GM12878 (cell line): Measurements from ENCODE around the gene GET3. TPM values are rescaled to one million over a fixed set of nuclear protein-coding genes. Genes with fewer than 3 reads are reported as not detected.

Experiments
- CHD1 ChIP-seq: IDR thresholded peaks from 2 replicates; pipeline ENCODE4 v1.6.1; 2012; ENCODE audit warnings: low read depth, low read length, improper control_type of control experiment
- CREB1 ChIP-seq: IDR thresholded peaks from 2 replicates; pipeline ENCODE4 v1.6.1; 2012; ENCODE audit warnings: low read depth, mild to moderate bottlenecking, inconsistent platforms
- E2F4 ChIP-seq: IDR thresholded peaks from 2 replicates; pipeline ENCODE4 v1.6.1; 2012; ENCODE audit warnings: low read depth, low read length, improper control_type of control experiment
- ESRRA ChIP-seq: IDR thresholded peaks from 2 replicates; pipeline ENCODE4 v1.6.1; 2012; ENCODE audit warnings: mild to moderate bottlenecking, low read length, improper control_type of control experiment
- HSF1 ChIP-seq: fragments of 150-350 bp; IDR thresholded peaks from 2 replicates; pipeline ENCODE4 v1.6.1; 2014; ENCODE audit warnings: mild to moderate bottlenecking, low read depth, low read length
- JUND ChIP-seq: IDR thresholded peaks from 2 replicates; pipeline ENCODE4 v1.6.1; 2012; ENCODE audit warnings: low read depth, mild to moderate bottlenecking, low read length, improper control_type of control experiment, moderate library complexity
- MTA2 ChIP-seq: fragments of 450-650 bp; IDR thresholded peaks from 2 replicates; pipeline ENCODE4 v1.6.1; 2016; ENCODE audit warnings: low read depth, mild to moderate bottlenecking, moderate library complexity
- NBN ChIP-seq: fragments of 450-650 bp; IDR thresholded peaks from 2 replicates; pipeline ENCODE4 v1.6.1; 2016
- POLR2A ChIP-seq: IDR thresholded peaks from 2 replicates; pipeline ENCODE4 v1.6.1; 2011; ENCODE audit warnings: low read depth, mild to moderate bottlenecking, low read length
- POLR2AphosphoS5 ChIP-seq: IDR thresholded peaks from 2 replicates; pipeline ENCODE4 v1.6.1; 2011; ENCODE audit warnings: mild to moderate bottlenecking, low read length, inconsistent platforms
- PRDM15 ChIP-seq: fragments of 450-650 bp; formaldehyde crosslinking; IDR thresholded peaks from 2 replicates; pipeline ENCODE4 v1.4.0; 2020; ENCODE audit warnings: mild to moderate bottlenecking, moderate library complexity
- RELB ChIP-seq: fragments of 450-650 bp; IDR thresholded peaks from 2 replicates; pipeline ENCODE4 v1.6.1; 2017; ENCODE audit warnings: low read depth, mild to moderate bottlenecking, moderate library complexity
- SMAD5 ChIP-seq: IDR thresholded peaks from 2 replicates; pipeline ENCODE4 v1.6.1; 2016; ENCODE audit warnings: antibody characterized with exemption, low read depth
- SPI1 ChIP-seq: IDR thresholded peaks from 2 replicates; pipeline ENCODE4 v1.6.1; 2011; ENCODE audit warnings: low read depth, mild to moderate bottlenecking, low read length, moderate library complexity, borderline replicate concordance; ENCODE audit not compliant: insufficient read depth
- SREBF2 ChIP-seq: IDR thresholded peaks from 2 replicates; pipeline ENCODE4 v1.6.1; 2012; ENCODE audit warnings: mild to moderate bottlenecking, low read length
- TBL1XR1 ChIP-seq: IDR thresholded peaks from 2 replicates; pipeline ENCODE4 v1.6.1; 2012; ENCODE audit warnings: low read depth, low read length, improper control_type of control experiment
- TCF12 ChIP-seq: IDR thresholded peaks from 2 replicates; pipeline ENCODE4 v1.6.1; 2011; ENCODE audit warnings: low read depth, mild to moderate bottlenecking, low read length
- TCF3 ChIP-seq: IDR thresholded peaks from 2 replicates; pipeline ENCODE4 v1.6.1; 2012; ENCODE audit warnings: low read depth, mild to moderate bottlenecking, low read length, borderline replicate concordance; ENCODE audit not compliant: insufficient read depth
- ZNF207 ChIP-seq: fragments of 450-650 bp; IDR thresholded peaks from 2 replicates; pipeline ENCODE4 v1.6.1; 2014; ENCODE audit warnings: antibody characterized with exemption, mild to moderate bottlenecking, borderline replicate concordance
- ZNF24 ChIP-seq: fragments of 450-650 bp; IDR thresholded peaks from 2 replicates; pipeline ENCODE4 v1.6.1; 2017; ENCODE audit warnings: antibody characterized with exemption, mild to moderate bottlenecking
- polyA plus RNA-seq, 11 experiments: library from polyadenylated mRNA; depleted of rRNA in 4 of 11; unstranded in 6 of 11; stranded (reverse) in 5 of 11; fragments of >200 nt; fragmentation: Nextera tagmentation in 4 of 11; fragmentation: Illumina TruSeq in 1 of 11; extraction: Ambion mirVana in 4 of 11; extraction: Trizol in 1 of 11; gene quantifications; 1 replicate in 1 of 11; 2 replicates in 10 of 11; pipeline versions ENCODE4 v1.2.1 to v1.2.3, GENCODE V29; 2011 to 2016; ENCODE audit warnings: inconsistent platforms in 2 of 11, missing spikeins in 2 of 11, low read depth in 1 of 11
- total RNA-seq, 4 experiments: library from RNA; depleted of rRNA in 3 of 4; stranded (reverse); fragments of >200 nt in 3 of 4; fragmentation: Illumina TruSeq in 1 of 4; extraction: Trizol in 1 of 4; gene quantifications; 2 replicates each; pipeline versions ENCODE4 v1.2.1 to v1.2.3, GENCODE V29; 2013 to 2021

The GET3 gene
- total and polyA plus RNA-seq, 10 of the 15 experiments (the other 5 are each of a cell fraction or from before 2014, with no cell fraction given): 14.5 to 144 (median 97.2) TPM

GRCh38 chr19:12722566-12723380 lies 14.5 kb upstream of the GET3 start (continued):
- TF ChIP-seq PRDM15 (CRISPR knock-in tag) (peak; percentile 92), POLR2AphosphoS5 (no peak), JUND (no peak), SPI1 (no peak), SREBF2 (no peak), E2F4 (peak; percentile 52), POLR2A (peak; percentile 51; the same call in 1 of the 2 replicates), ESRRA (no peak), TCF12 (no peak), SMAD5 (peak; percentile 51; the same call in 1 of the 2 replicates), CHD1 (no peak), ZNF207 (no peak), NBN (peak; percentile 81), HSF1 (no peak; the same call in 1 of the 2 replicates), RELB (peak; percentile 84), TCF3 (no peak), ZNF24 (no peak), CREB1 (peak; percentile 75), TBL1XR1 (peak; percentile 15; the same call in 1 of the 2 replicates), MTA2 (no peak)
